Measurements from ENCODE around the gene ANKRD6. TPM values are rescaled to one million over a fixed set of nuclear protein-coding genes. Genes with fewer than 3 reads are reported as not detected.
"Not testable (repeated sequence)": the region's sequence is repeated elsewhere in the genome, so short reads cannot be mapped to it uniquely, and the experiment has no call there.

ANKRD6 gene
- polyA plus RNA-seq, result 9.8 TPM
- long read RNA-seq, donor 1, partial matches to known transcripts, result 6 of 29 reads
- long read RNA-seq, donor 1, other reads (novel, unspliced or antisense), result 23 of 29 reads
- long read RNA-seq, donor 2, partial matches to known transcripts, result 14 of 103 reads
- long read RNA-seq, donor 2, other reads (novel, unspliced or antisense), result 88 of 103 reads
- long read RNA-seq, donor 3, partial matches to known transcripts, result 0 of 110 reads
- long read RNA-seq, donor 3, other reads (novel, unspliced or antisense), result 107 of 110 reads
- long read RNA-seq, donor 4, result 0 reads
- long read RNA-seq, donor 5, partial matches to known transcripts, result 0 of 1 reads
- long read RNA-seq, donor 5, other reads (novel, unspliced or antisense), result 0 of 1 reads
- long read RNA-seq, donor 6, result 0 reads
- long read RNA-seq, donor 7, result 0 reads
- long read RNA-seq, donor 8, partial matches to known transcripts, result 0 of 1 reads
- long read RNA-seq, donor 8, other reads (novel, unspliced or antisense), result 0 of 1 reads
- long read RNA-seq, donor 9, partial matches to known transcripts, result 0 of 1 reads
- long read RNA-seq, donor 9, other reads (novel, unspliced or antisense), result 0 of 1 reads
- long read RNA-seq, donor 10, partial matches to known transcripts, result 93 of 106 reads
- long read RNA-seq, donor 10, other reads (novel, unspliced or antisense), result 12 of 106 reads
- long read RNA-seq, donor 11, result 0 reads

DNA sequence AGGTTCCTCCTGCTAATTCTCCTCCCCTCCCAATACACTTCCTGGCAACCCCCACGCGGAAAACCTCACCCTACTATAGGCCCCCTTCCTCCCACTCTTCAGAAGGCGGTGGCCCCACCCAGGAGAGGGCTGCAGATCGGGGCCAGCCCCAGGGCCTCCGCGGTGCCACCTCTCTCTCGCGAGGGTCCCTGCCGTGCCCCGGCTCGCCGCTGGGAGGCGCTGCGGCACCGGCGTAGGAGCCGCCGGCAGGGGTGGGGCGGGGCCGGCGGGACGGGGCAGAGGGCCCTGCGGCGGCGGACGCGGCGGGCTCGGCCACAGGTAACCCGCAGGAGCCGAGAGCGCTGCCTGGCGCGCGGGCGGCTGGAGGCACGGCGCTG lies at the start of gene ANKRD6:
ANKRD6 (plus strand) TSS at position 278 of the 377 bp plus-strand sequence. CDS start 133,825 bp downstream, outside the sequence.
- Histone ChIP-seq H3K4me3 (ENCODE audit: low read length) (peak within 1 kb of the TSS; percentile 58), H3K4me1 (ENCODE audit: control insufficient read depth, insufficient read depth, low read length) (no peaks in the 10 kb centered on the region), H3K27ac (ENCODE audit: low read length) (no peak within 1 kb of the TSS), H3K9me3 (ENCODE audit: control insufficient read depth, low read depth, low read length) (no peaks in the 10 kb centered on the region), H3K36me3 (ENCODE audit: control insufficient read depth, insufficient read depth, low read length) (no peaks in the 10 kb centered on the region), H3K27me3 (ENCODE audit: control insufficient read depth, insufficient read depth, low read length) (peaks cover 13% of the 10 kb centered on the region)
- no CpG with 5 or more reads among the region's 38 CpGs for WGBS (ENCODE audit: insufficient coverage, low lambda C conversion rate)
- DNase-seq, result peak; percentile 53 to 72

- Histone ChIP-seq H3K4me3 (ENCODE audit: low read length) (no peak overlapping the region), H3K9me3 (ENCODE audit: control insufficient read depth, low read depth, low read length) (no peaks in the 10 kb centered on the region), H3K27ac (ENCODE audit: low read length) (no peak overlapping the region), H3K27me3 (ENCODE audit: control insufficient read depth, insufficient read depth, low read length) (no peaks in the 10 kb centered on the region), H3K36me3 (ENCODE audit: control insufficient read depth, insufficient read depth, low read length) (peaks cover 8% of the 10 kb centered on the region), H3K4me1 (ENCODE audit: control insufficient read depth, insufficient read depth, low read length) (no peaks in the 10 kb centered on the region)
- WGBS (ENCODE audit: insufficient coverage, low lambda C conversion rate), result 91% methylated on average over 1 of the region's 5 CpGs
- no peak for DNase-seq
Observed at GRCh38 chr6:89385156-89385667, 47.7 kb upstream of the ANKRD6 start.

- Histone ChIP-seq H3K36me3 (ENCODE audit: control insufficient read depth, insufficient read depth, low read length) (peaks cover 8% of the 10 kb centered on the region), H3K27me3 (ENCODE audit: control insufficient read depth, insufficient read depth, low read length) (no peaks in the 10 kb centered on the region), H3K9me3 (ENCODE audit: control insufficient read depth, low read depth, low read length) (no peaks in the 10 kb centered on the region), H3K4me3 (ENCODE audit: low read length) (no peak overlapping the region), H3K27ac (ENCODE audit: low read length) (no peak overlapping the region), H3K4me1 (ENCODE audit: control insufficient read depth, insufficient read depth, low read length) (no peaks in the 10 kb centered on the region)
- no peak for DNase-seq
- WGBS (ENCODE audit: insufficient coverage, low lambda C conversion rate), result no CpG with 5 or more reads among the region's 7 CpGs
Observed at GRCh38 chr6:89385846-89386245, 47.1 kb upstream of the ANKRD6 start.

DNA sequence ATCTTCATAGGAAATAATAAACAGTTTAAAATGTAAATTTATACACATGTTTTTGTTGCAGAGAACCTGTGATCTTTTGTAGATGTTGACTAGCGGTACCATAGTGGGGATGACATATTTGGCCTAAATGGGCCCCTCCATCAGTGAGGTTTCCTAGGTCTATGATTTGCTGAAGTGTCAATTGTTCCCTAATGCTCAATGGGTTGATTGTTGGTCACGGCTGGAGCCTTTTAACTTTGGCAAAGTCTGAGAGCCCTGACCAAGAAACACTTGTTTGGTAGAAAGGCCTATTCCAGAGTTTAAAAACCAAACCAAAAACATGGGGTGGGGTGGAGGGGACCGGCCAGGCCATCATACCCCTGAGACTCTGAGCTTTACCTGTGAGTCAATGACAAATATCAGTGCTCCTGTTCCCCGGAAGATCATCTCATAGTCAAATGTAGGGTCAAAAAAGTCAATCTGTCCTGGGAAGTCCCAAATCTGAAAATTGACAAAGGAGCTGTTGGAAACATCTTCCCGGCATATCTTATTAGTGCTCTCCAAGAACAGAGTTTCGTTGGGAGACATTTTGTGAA lies 45.9 kb upstream of the ANKRD6 start:
- Histone ChIP-seq H3K4me3 (ENCODE audit: low read length) (no peak overlapping the region), H3K27ac (ENCODE audit: low read length) (no peak overlapping the region), H3K4me1 (ENCODE audit: control insufficient read depth, insufficient read depth, low read length) (no peaks in the 10 kb centered on the region), H3K27me3 (ENCODE audit: control insufficient read depth, insufficient read depth, low read length) (no peaks in the 10 kb centered on the region), H3K9me3 (ENCODE audit: control insufficient read depth, low read depth, low read length) (no peaks in the 10 kb centered on the region), H3K36me3 (ENCODE audit: control insufficient read depth, insufficient read depth, low read length) (peaks cover 8% of the 10 kb centered on the region)
- WGBS (ENCODE audit: insufficient coverage, low lambda C conversion rate), result no CpG with 5 or more reads among the region's 6 CpGs
- DNase-seq, result no peak

DNA sequence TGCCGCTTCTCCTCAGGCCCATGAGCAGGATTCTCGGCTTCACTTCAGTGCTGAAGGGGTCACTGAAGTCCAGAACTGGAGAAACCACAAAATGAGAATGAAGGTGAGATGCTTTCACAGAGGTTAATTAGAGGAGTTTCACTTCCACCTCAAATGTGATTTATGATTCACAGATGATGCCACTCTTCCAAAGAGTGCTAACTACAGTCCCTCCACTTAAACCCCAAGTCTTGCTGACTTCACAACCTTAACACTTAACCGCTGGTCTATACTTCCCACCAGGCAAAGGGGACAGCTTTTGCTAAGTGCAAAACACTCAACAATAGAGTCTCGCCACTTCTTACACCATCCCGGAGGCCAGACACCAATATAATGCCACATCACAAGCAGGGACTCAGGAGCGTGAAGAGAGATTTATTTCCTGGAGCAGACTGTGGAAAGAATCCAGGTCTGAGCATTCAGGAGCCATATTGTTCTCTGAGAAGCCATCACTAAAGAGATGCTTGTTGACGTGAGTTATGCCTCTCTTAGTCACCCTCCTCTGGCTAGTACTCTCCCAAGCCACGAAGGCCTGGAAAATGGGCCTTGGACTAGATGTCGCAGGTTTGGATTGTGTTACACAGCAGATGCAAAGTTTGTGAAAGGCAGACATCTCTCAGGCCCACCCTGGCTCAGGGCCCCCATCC lies 45.3 kb upstream of the ANKRD6 start:
- no CpG with 5 or more reads among the region's 9 CpGs for WGBS (ENCODE audit: insufficient coverage, low lambda C conversion rate)

GRCh38 chr6:89388846-89389245 lies 44.1 kb upstream of the ANKRD6 start:
- no peak for DNase-seq
- H3K27me3 ChIP-seq (ENCODE audit: control insufficient read depth, insufficient read depth, low read length), result no peaks in the 10 kb centered on the region
- H3K36me3 ChIP-seq (ENCODE audit: control insufficient read depth, insufficient read depth, low read length), result peaks cover 8% of the 10 kb centered on the region
- no peaks in the 10 kb centered on the region for H3K4me1 ChIP-seq (ENCODE audit: control insufficient read depth, insufficient read depth, low read length)
- no peak overlapping the region for H3K4me3 ChIP-seq (ENCODE audit: low read length)
- no peak overlapping the region for H3K27ac ChIP-seq (ENCODE audit: low read length)
- no CpG with 5 or more reads among the region's 6 CpGs for WGBS (ENCODE audit: insufficient coverage, low lambda C conversion rate)
- H3K9me3 ChIP-seq (ENCODE audit: control insufficient read depth, low read depth, low read length), result no peaks in the 10 kb centered on the region

More for the DNA sequence above, 45.3 kb upstream of the ANKRD6 start:
- Histone ChIP-seq H3K27ac (ENCODE audit: low read length) (no peak overlapping the region), H3K4me3 (ENCODE audit: low read length) (no peak overlapping the region), H3K4me1 (ENCODE audit: control insufficient read depth, insufficient read depth, low read length) (no peaks in the 10 kb centered on the region), H3K36me3 (ENCODE audit: control insufficient read depth, insufficient read depth, low read length) (peaks cover 8% of the 10 kb centered on the region), H3K27me3 (ENCODE audit: control insufficient read depth, insufficient read depth, low read length) (no peaks in the 10 kb centered on the region), H3K9me3 (ENCODE audit: control insufficient read depth, low read depth, low read length) (no peaks in the 10 kb centered on the region)
- DNase-seq, result no peak

DNA sequence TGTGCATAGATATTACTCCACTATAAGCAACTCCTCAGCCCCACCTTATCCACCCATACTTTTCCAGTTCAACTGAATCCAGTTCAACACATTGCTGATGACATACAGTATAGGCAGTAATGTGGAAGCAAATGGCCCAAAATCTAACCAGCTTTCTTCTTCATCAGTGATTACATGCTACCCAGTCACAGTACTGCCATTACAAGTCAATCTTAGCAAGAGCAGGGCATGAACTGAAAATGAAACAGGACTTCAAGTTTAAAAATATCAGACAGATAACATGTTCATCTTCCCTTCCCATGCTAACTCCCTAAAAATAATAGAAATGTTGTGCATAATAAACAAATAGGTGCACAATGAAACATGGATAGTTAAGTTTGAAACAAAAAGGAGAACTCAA lies 40.1 kb upstream of the ANKRD6 start:
- Histone ChIP-seq H3K4me1 (ENCODE audit: control insufficient read depth, insufficient read depth, low read length) (no peaks in the 10 kb centered on the region), H3K27me3 (ENCODE audit: control insufficient read depth, insufficient read depth, low read length) (no peaks in the 10 kb centered on the region), H3K27ac (ENCODE audit: low read length) (no peak overlapping the region), H3K4me3 (ENCODE audit: low read length) (no peak overlapping the region), H3K9me3 (ENCODE audit: control insufficient read depth, low read depth, low read length) (no peaks in the 10 kb centered on the region), H3K36me3 (ENCODE audit: control insufficient read depth, insufficient read depth, low read length) (no peaks in the 10 kb centered on the region)
- DNase-seq, result no peak

DNA sequence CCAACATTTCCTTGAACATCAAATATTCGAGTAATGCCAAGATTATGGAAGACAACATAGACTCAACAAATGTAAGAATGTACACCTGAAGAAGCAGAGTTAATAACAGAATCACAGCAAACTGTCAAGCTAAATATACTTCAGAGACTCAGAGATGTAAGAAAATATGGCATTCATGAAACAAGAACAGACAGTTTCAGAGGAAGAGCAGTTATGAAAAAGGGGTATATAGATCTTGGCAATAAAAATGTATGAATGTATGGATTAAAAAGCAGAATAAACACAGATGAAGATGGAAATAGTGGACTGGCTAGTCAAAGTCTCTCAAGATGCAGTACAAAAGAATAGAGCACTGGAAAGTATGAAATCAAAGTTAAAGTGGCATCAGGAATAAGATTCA lies 39.3 kb upstream of the ANKRD6 start:
- no peak for DNase-seq
- Histone ChIP-seq H3K9me3 (ENCODE audit: control insufficient read depth, low read depth, low read length) (no peaks in the 10 kb centered on the region), H3K4me3 (ENCODE audit: low read length) (no peak overlapping the region), H3K27ac (ENCODE audit: low read length) (no peak overlapping the region), H3K27me3 (ENCODE audit: control insufficient read depth, insufficient read depth, low read length) (no peaks in the 10 kb centered on the region), H3K36me3 (ENCODE audit: control insufficient read depth, insufficient read depth, low read length) (no peaks in the 10 kb centered on the region), H3K4me1 (ENCODE audit: control insufficient read depth, insufficient read depth, low read length) (no peaks in the 10 kb centered on the region)
- 100% methylated on average over 1 of the region's 1 CpG for whole genome bisulfite sequencing (ENCODE audit: insufficient coverage, low lambda C conversion rate)

DNA sequence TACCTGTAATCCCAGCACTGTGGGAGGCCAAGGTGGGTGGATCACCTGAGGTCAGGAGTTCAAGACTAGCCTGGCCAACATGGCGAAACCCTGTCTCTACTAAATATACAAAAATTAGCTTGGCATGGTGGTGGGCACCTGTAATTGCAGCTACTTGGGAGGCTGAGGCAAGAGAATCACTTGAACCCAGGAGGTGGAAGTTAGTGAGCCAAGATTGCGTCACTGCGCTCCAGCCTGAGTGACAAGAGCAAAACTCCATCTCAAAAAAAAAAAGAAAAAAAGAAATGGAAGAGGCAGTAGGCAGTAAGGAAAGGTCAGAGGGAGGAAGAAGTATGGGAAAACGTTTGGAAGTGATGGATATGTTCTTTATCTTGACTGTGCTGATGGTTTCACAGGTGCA lies 35.1 kb upstream of the ANKRD6 start:
- H3K27me3 ChIP-seq (ENCODE audit: control insufficient read depth, insufficient read depth, low read length); H3K4me3 ChIP-seq (ENCODE audit: low read length); H3K9me3 ChIP-seq (ENCODE audit: control insufficient read depth, low read depth, low read length); H3K27ac ChIP-seq (ENCODE audit: low read length); H3K36me3 ChIP-seq (ENCODE audit: control insufficient read depth, insufficient read depth, low read length); H3K4me1 ChIP-seq (ENCODE audit: control insufficient read depth, insufficient read depth, low read length); DNase-seq: not testable (repeated sequence)
- WGBS (ENCODE audit: insufficient coverage, low lambda C conversion rate), result 86% methylated on average over 3 of the region's 4 CpGs
